ENCODE data around the gene CIAO3.

The CIAO3 gene

DNA sequence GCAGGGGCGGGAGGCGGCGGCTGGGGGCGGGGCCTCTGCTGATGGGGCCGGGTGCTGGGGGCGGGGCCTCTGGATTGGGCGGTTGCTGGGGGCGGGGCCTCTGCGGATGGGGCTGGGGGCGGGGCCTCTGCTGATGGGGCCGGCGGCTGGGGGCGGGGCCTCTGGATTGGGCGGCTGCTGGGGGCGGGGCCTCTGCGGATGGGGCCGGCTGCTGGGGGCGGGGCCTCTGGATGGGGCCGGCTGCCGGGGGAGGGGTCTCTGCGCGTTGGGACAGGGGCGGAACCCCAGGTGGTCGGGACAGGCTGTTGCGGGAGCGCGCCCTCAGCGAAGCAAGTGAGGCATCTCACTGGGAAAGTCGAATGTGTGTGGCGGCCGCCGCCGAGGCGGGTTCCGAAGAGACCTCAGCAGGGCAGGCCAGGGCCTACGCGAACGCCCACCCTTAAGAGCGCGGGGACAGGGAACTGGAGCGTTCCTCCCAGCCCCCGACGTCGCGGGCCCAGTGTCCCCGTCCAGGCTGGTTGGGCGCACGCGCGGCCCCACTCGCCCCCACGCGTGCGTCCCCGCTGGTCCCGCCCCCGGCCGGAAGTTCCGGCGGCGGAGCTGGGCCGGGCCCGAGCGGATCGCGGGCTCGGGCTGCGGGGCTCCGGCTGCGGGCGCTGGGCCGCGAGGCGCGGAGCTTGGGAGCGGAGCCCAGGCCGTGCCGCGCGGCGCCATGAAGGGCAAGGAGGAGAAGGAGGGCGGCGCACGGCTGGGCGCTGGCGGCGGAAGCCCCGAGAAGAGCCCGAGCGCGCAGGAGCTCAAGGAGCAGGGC, 60.8 kb downstream of the CIAO3 start, which contains the start of gene STUB1:
STUB1 (plus strand) TSS at position 597 of the 811 bp plus-strand sequence; CDS start at position 713, 116 bp downstream.
- peak; percentile 70 to 86 (median 78) for DNase-seq (ENCODE audit: low read depth in 3 of 3, low spot score in 1 of 3)

All from stimulated activated CD4-positive, alpha-beta T cell treated with anti-CD3 and anti-CD28 coated beads, TNF-alpha, amount 100 ng/mL, for 1 hour (primary cell).